ENCODE results near the gene IPO11. TPM values are rescaled to one million over a fixed set of nuclear protein-coding genes. Genes with fewer than 3 reads are reported as not detected.
"Not testable (repeated sequence)": the region's sequence is repeated elsewhere in the genome, so short reads cannot be mapped to it uniquely, and the experiment has no call there.

The IPO11 gene
- total RNA-seq, 1 experiment from 2014 or later = 47.1 TPM

DNA sequence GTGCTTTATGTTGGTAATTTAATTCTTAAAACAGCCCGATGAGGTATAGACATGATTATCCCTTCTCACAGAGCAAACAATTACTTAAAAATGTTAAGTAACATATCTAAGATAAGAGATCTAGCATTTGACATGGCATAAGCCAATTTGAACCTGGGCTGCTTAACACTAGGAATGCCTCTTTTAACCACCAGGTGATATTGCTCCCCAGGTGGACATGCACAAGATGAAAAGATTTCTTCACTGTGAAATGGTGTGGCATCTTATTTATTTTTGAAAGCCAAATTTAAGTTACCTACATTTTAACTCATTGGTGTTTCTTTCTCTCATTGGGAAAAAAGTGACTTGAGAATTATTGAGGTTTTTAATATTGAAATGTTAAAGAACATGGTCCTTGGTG, 150.3 kb downstream of the IPO11 start:
- peaks cover 8% of the 10 kb centered on the region; the same call in 1 of the 2 replicates for H3K36me3 ChIP-seq (ENCODE audit: low read depth)
- H2AFZ ChIP-seq = no peak overlapping the region
- no peaks in the 10 kb centered on the region for H3K27me3 ChIP-seq (ENCODE audit: insufficient read depth, low read depth)
- POLR2A ChIA-PET (ENCODE audit: unreplicated experiment) = no interaction called here
- H3K9me2 ChIP-seq (ENCODE audit: insufficient read depth) = no peaks in the 10 kb centered on the region
- CTCF ChIA-PET = no interaction called here
- H3K4me2 ChIP-seq = no peak overlapping the region
- BruUV-seq (replicated peaks) = no TSS peak
- H3K4me1 ChIP-seq (replicated peaks; ENCODE audit: insufficient read depth) = no peaks in the 10 kb centered on the region
- peaks cover 8% of the 10 kb centered on the region for H3F3A ChIP-seq (ENCODE audit: insufficient read depth, low read depth)
- TF ChIP-seq, protein P1, sequence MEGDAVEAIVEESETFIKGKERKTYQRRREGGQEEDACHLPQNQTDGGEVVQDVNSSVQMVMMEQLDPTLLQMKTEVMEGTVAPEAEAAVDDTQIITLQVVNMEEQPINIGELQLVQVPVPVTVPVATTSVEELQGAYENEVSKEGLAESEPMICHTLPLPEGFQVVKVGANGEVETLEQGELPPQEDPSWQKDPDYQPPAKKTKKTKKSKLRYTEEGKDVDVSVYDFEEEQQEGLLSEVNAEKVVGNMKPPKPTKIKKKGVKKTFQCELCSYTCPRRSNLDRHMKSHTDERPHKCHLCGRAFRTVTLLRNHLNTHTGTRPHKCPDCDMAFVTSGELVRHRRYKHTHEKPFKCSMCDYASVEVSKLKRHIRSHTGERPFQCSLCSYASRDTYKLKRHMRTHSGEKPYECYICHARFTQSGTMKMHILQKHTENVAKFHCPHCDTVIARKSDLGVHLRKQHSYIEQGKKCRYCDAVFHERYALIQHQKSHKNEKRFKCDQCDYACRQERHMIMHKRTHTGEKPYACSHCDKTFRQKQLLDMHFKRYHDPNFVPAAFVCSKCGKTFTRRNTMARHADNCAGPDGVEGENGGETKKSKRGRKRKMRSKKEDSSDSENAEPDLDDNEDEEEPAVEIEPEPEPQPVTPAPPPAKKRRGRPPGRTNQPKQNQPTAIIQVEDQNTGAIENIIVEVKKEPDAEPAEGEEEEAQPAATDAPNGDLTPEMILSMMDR (conservative IDR thresholded peaks at IDR 0.05) = no peak
- no peak for TF ChIP-seq EZH2 (IDR thresholded peaks at IDR 0.05; ENCODE audit: low read depth)
- no peak overlapping the region for H3K4me3 ChIP-seq
- H3K9me3 ChIP-seq (ENCODE audit: insufficient read depth, low read depth) = no peaks in the 10 kb centered on the region; the same call in 1 of the 2 replicates
- no peak overlapping the region for H3K27ac ChIP-seq
- H4K20me1 ChIP-seq (ENCODE audit: insufficient read depth) = no peaks in the 10 kb centered on the region
- intact Hi-C loops (cut with micrococcal nuclease; ENCODE audit: unreplicated experiment) = no loop called here
- no peaks in the 10 kb centered on the region for H3K79me2 ChIP-seq (ENCODE audit: low read depth)
- DNase-seq = no peak

DNA sequence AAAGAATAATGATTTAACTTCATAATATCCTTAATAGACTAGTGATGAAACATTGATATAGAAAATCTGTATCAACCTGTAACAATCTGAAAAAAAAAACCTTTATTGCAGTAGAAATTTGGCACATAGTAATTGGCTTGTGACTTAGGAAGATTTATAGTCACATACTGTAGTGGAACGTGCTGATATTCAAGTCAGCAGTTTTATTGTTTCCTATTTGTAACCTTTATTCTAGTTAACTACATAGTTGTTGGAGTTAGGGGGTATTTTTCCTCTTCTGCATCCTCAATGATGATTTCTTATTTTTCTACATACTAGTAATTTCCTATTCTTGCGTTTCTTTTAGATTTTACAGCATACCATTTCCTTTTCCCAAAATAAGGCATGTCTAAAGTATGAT, 151.5 kb downstream of the IPO11 start:
- Histone ChIP-seq H3K4me1 (replicated peaks; ENCODE audit: insufficient read depth) (no peaks in the 10 kb centered on the region), H3K36me3 (ENCODE audit: low read depth) (peaks cover 11% of the 10 kb centered on the region; the same call in 1 of the 2 replicates), H3K27ac (no peak overlapping the region), H3K4me2 (no peak overlapping the region), H4K20me1 (ENCODE audit: insufficient read depth) (no peaks in the 10 kb centered on the region), H3K9me2 (ENCODE audit: insufficient read depth) (no peaks in the 10 kb centered on the region), H3K79me2 (ENCODE audit: low read depth) (no peaks in the 10 kb centered on the region), H2AFZ (no peak overlapping the region), H3K9me3 (ENCODE audit: insufficient read depth, low read depth) (no peaks in the 10 kb centered on the region; the same call in 1 of the 2 replicates), H3K4me3 (no peak overlapping the region), H3F3A (ENCODE audit: insufficient read depth, low read depth) (peaks cover 8% of the 10 kb centered on the region), H3K27me3 (ENCODE audit: insufficient read depth, low read depth) (no peaks in the 10 kb centered on the region)
- no TSS peak for BruUV-seq (replicated peaks)
- no peak for DNase-seq
- POLR2A ChIA-PET (ENCODE audit: unreplicated experiment) = no interaction called here
- TF ChIP-seq, protein P1 (conservative IDR thresholded peaks at IDR 0.05) = no peak
- no peak for TF ChIP-seq EZH2 (IDR thresholded peaks at IDR 0.05; ENCODE audit: low read depth)
- CTCF ChIA-PET = no interaction called here
- intact Hi-C loops (cut with micrococcal nuclease; ENCODE audit: unreplicated experiment) = no loop called here

DNA sequence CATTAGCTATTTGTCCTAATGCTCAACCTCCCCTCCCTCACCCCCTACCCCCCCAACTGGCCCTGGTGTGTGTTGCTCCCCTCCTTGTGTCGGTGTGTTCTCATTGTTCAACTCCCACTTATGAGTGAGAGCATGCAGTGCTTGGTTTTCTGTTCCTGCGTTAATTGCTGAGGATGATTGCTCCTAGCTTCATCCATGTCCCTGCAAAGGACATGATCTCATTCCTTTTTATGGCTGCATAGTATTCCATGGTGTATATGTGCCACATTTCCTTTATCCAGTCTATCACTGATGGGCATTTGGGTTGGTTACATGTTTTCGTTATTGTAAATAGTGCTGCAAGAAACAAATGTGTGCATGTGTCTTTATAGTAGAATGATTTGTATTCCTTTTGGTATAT, 153.2 kb downstream of the IPO11 start:
- H3K27ac ChIP-seq; H3K27me3 ChIP-seq (ENCODE audit: insufficient read depth, low read depth); H3K4me2 ChIP-seq; H3K9me3 ChIP-seq (ENCODE audit: insufficient read depth, low read depth); BruUV-seq (replicated peaks); H4K20me1 ChIP-seq (ENCODE audit: insufficient read depth); intact Hi-C loops (cut with micrococcal nuclease; ENCODE audit: unreplicated experiment); POLR2A ChIA-PET (ENCODE audit: unreplicated experiment); H3K79me2 ChIP-seq (ENCODE audit: low read depth); H3K9me2 ChIP-seq (ENCODE audit: insufficient read depth); H2AFZ ChIP-seq; DNase-seq; H3K4me3 ChIP-seq; H3K4me1 ChIP-seq (replicated peaks; ENCODE audit: insufficient read depth): not testable (repeated sequence)
- peaks cover 12% of the 10 kb centered on the region for H3F3A ChIP-seq (ENCODE audit: insufficient read depth, low read depth)
- CTCF ChIA-PET = interaction anchor here (0.7 kb wide), 1 partner anchor 10 kb away, joined by 3 read pairs; no protein-coding TSS in a partner anchor
- peaks cover 11% of the 10 kb centered on the region; the same call in 1 of the 2 replicates for H3K36me3 ChIP-seq (ENCODE audit: low read depth)

DNA sequence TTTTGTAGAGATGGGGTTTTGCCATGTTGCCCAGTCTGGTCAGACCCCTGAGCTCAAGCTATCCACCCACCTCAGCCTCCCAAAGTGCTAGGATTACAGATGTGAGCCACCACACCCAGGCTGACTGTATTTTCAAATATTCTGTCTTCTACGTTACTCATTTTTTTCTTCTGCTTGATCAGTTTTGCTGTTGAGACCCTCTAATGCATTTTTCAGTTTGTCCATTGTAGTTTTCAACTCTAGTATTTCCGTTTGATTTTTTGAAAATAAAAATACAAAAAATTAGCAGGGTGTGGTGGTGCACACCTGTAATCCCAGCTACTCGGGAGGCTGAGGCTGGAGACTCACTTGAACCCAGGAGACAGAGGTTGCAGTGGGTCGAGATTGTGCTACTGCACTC, 155.6 kb downstream of the IPO11 start:
- Histone ChIP-seq H3K36me3 (ENCODE audit: low read depth) (peaks cover 11% of the 10 kb centered on the region; the same call in 1 of the 2 replicates), H3K4me1 (replicated peaks; ENCODE audit: insufficient read depth) (no peaks in the 10 kb centered on the region), H3K4me2 (no peak overlapping the region), H3F3A (ENCODE audit: insufficient read depth, low read depth) (peaks cover 10% of the 10 kb centered on the region), H3K4me3 (no peak overlapping the region), H3K27ac (no peak overlapping the region), H3K79me2 (ENCODE audit: low read depth) (no peaks in the 10 kb centered on the region), H2AFZ (no peak overlapping the region), H3K9me3 (ENCODE audit: insufficient read depth, low read depth) (no peaks in the 10 kb centered on the region; the same call in 1 of the 2 replicates), H3K9me2 (ENCODE audit: insufficient read depth) (no peaks in the 10 kb centered on the region), H4K20me1 (ENCODE audit: insufficient read depth) (no peaks in the 10 kb centered on the region), H3K27me3 (ENCODE audit: insufficient read depth, low read depth) (no peaks in the 10 kb centered on the region)
- intact Hi-C loops (cut with micrococcal nuclease; ENCODE audit: unreplicated experiment) = no loop called here
- no peak for DNase-seq
- no TSS peak for BruUV-seq (replicated peaks)
- ChIA-PET CTCF (no interaction called here), POLR2A (ENCODE audit: unreplicated experiment) (no interaction called here)
- TF ChIP-seq, protein P1 (conservative IDR thresholded peaks at IDR 0.05) = no peak
- no peak for TF ChIP-seq EZH2 (IDR thresholded peaks at IDR 0.05; ENCODE audit: low read depth)
